Stomach (tissue), 9 donors: ENCODE measurements around the gene LYRM4. TPM values are rescaled to one million over a fixed set of nuclear protein-coding genes. Genes with fewer than 3 reads are reported as not detected.

ENCODE experiments used
- DNase-seq, 2 donors: peaks; one replicate each; pipeline versions ENCODE4 v3.0.0 to v3.0.0-alpha.2; 2013 to 2019
- H3K27ac ChIP-seq, 5 donors: fragments of 200-600 bp in 4 of 5; sonication (generic) in 4 of 5; one replicate each; pipeline ENCODE4 v1.5.1; 2013 to 2019; ENCODE audit warnings: mild to moderate bottlenecking in 1 of 5, moderate library complexity in 1 of 5
- H3K27me3 ChIP-seq, 3 donors: fragments of 200-600 bp; sonication (generic); one replicate each; pipeline ENCODE4 v1.5.1; 2017 to 2019; ENCODE audit warnings: mixed run types in 1 of 3
- H3K36me3 ChIP-seq, 4 donors: fragments of 200-600 bp; sonication (generic); 1 replicate in 3 of 4; 2 replicates in 1 of 4; pipeline ENCODE4 v1.5.1; 2016 to 2019
- H3K4me1 ChIP-seq, 4 donors: fragments of 200-600 bp; sonication (generic); one replicate each; pipeline ENCODE4 v1.5.1; 2016 to 2019
- H3K4me3 ChIP-seq, 4 donors: fragments of 200-600 bp; sonication (generic) in 3 of 4; one replicate each; pipeline ENCODE4 v1.5.1; 2016 to 2019; ENCODE audit warnings: mild to moderate bottlenecking in 1 of 4
- H3K9me3 ChIP-seq, 4 donors: fragments of 200-600 bp; sonication (generic); one replicate each; pipeline ENCODE4 v1.5.1; 2016 to 2019
- EP300 ChIP-seq: sonication (generic); formaldehyde crosslinking; IDR thresholded peaks from one replicate; pipeline ENCODE4 v1.6.1; 2017; ENCODE audit warnings: antibody characterized with exemption
- POLR2A ChIP-seq, 4 donors: fragments of 450-650 bp; IDR thresholded peaks; one replicate each; pipeline ENCODE4 v1.6.1; 2016; ENCODE audit warnings: antibody characterized with exemption in 4 of 4, control low read depth in 2 of 4, mild to moderate bottlenecking in 1 of 4, moderate library complexity in 1 of 4
- POLR2AphosphoS5 ChIP-seq, 3 donors: sonication (generic); formaldehyde crosslinking; IDR thresholded peaks; one replicate each; pipeline ENCODE4 v1.6.1; 2016; ENCODE audit warnings: antibody characterized with exemption in 3 of 3
- WGBS, 5 donors: extraction: QIAGEN DNeasy Blood & Tissue Kit in 3 of 5; methylation state at CpG; one replicate each; pipeline versions ENCODE4 v1.1.5 to v1.1.7; 2013 to 2018; 5-methylcytosine and 5-hydroxymethylcytosine counted together
- intact Hi-C: fragments of 100-400 bp; cut with DNase I; formaldehyde crosslinking; loops from one replicate; pipeline ENCODE4 v1.15.1; 2023; ENCODE audit warnings: low total_unique reads
- polyA plus RNA-seq, 3 donors: library from polyadenylated mRNA; stranded (reverse); fragments of 200-250 nt; gene quantifications; one replicate each; pipeline ENCODE4 v1.2.3, GENCODE V29; 2013
- total RNA-seq, 5 donors: library from RNA; depleted of rRNA; stranded (reverse); fragments of >200 nt; gene quantifications; one replicate each; pipeline versions ENCODE4 v1.1.0 to v1.2.3, GENCODE V29; 2014 to 2016
- TF ChIP-seq, protein P1 (sequence below), 7 experiments: fragments of 450-650 bp in 4 of 7; fragments of 200-600 bp in 3 of 7; sonication (generic) in 3 of 7; IDR thresholded peaks; one replicate each; pipeline ENCODE4 v1.5.1; 2016 to 2019; ENCODE audit warnings: antibody characterized with exemption in 7 of 7, control low read depth in 2 of 7, mild to moderate bottlenecking in 1 of 7
- donor health status: healthy with polysubstance abuse.
- donor health status: Bipolar disorder and iron deficiency.
- donor health status: healthy.

LYRM4 gene
- total and polyA plus RNA-seq, 8 donors, result 0.58 to 31.4 (median 18.5) TPM; not detected in 1

DNA sequence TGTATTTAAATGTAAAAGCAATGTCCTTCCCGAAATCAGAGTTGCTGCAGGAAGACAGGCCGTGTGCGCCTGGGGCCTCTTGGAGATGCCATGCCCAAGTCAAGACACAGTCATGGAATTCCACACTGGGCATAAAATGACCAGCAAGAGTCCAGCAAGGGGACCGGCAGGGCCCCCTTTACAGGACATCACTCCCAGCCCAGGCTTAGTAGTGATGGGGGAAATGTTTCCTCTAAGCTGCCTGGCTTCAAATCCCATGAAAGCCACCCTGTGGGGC lies 177.5 kb downstream of the LYRM4 start:
- Histone ChIP-seq H3K9me3 (no peaks in the 10 kb centered on the region), H3K4me3 (no peak overlapping the region), H3K36me3 (no peaks in the 10 kb centered on the region), H3K27ac (no peak overlapping the region), H3K4me1 (peaks cover 16 to 31% (median 29%) of the 10 kb centered on the region in 4 donors), H3K27me3 (peaks cover 0 to 48% (median 31%) of the 10 kb centered on the region in 3 donors)
- intact Hi-C loops, result no loop called here
- no peak for DNase-seq
- TF ChIP-seq, protein P1, sequence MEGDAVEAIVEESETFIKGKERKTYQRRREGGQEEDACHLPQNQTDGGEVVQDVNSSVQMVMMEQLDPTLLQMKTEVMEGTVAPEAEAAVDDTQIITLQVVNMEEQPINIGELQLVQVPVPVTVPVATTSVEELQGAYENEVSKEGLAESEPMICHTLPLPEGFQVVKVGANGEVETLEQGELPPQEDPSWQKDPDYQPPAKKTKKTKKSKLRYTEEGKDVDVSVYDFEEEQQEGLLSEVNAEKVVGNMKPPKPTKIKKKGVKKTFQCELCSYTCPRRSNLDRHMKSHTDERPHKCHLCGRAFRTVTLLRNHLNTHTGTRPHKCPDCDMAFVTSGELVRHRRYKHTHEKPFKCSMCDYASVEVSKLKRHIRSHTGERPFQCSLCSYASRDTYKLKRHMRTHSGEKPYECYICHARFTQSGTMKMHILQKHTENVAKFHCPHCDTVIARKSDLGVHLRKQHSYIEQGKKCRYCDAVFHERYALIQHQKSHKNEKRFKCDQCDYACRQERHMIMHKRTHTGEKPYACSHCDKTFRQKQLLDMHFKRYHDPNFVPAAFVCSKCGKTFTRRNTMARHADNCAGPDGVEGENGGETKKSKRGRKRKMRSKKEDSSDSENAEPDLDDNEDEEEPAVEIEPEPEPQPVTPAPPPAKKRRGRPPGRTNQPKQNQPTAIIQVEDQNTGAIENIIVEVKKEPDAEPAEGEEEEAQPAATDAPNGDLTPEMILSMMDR (IDR thresholded peaks at IDR 0.05), result no peak
- TF ChIP-seq POLR2A (IDR thresholded peaks at IDR 0.05) (no peak), EP300 (no peak), POLR2AphosphoS5 (IDR thresholded peaks at IDR 0.05) (no peak)
- 48 to 74% (median 50%) methylated on average over 4 of the region's 4 CpGs for WGBS, 5 donors

DNA sequence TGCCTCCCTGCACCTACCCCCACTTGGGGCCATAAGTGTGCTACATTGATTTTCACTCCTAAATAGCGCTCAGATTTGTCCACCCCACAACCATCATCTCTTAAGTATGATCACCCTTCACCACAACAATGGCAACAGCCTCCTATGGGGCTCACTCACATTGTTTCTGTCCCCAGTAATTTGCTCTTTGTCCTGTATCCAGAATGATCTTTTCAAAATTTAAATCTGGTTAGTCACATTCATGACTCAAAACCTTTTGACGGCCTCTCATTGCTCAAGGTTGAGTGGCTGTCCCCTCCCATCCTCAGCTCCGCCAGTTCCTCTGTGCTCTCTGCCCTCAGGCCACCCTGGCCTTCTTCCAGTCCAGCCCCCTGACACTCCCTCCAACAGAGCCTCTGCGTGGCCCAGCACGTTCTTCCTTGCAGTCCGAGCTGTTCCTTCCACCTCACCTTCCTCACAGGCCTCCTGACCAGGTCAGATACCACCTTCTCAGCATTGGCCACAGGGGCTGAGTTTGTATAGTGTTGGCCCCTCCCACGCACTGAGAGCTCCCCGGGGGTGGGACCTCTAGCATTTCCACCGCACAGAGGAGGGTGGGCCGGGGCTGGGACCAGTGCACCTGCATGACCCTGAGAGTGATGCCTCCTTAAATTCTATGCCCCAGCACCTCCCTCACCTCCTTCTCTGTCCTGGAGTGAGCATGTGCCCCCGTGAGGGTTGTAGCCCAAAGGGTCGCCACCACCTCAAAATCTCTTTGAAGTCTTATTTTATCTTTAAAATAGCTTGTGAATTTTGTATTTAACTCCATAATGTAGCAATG lies 178.1 kb downstream of the LYRM4 start:
- intact Hi-C loops, result no loop called here
- Histone ChIP-seq H3K27me3 (peaks cover 0 to 45% (median 31%) of the 10 kb centered on the region in 3 donors), H3K9me3 (no peaks in the 10 kb centered on the region), H3K4me1 (peaks cover 16 to 31% (median 29%) of the 10 kb centered on the region in 4 donors), H3K36me3 (no peaks in the 10 kb centered on the region), H3K27ac (no peak overlapping the region), H3K4me3 (no peak overlapping the region)
- 66 to 80% (median 71%) methylated on average over 12 of the region's 12 CpGs for WGBS, 5 donors
- no peak for TF ChIP-seq POLR2A (IDR thresholded peaks at IDR 0.05)
- TF ChIP-seq EP300, result no peak
- no peak for TF ChIP-seq POLR2AphosphoS5 (IDR thresholded peaks at IDR 0.05)
- TF ChIP-seq, protein P1 (IDR thresholded peaks at IDR 0.05), result no peak
- DNase-seq, result no peak

GRCh38 chr6:5081955-5082354 lies 178.8 kb downstream of the LYRM4 start:
- WGBS, 5 donors, result 59 to 93% (median 80%) methylated on average over 3 to 4 of the region's 4 CpGs
- Histone ChIP-seq H3K27me3 (peaks cover 0 to 38% (median 30%) of the 10 kb centered on the region in 3 donors), H3K27ac (no peak overlapping the region), H3K36me3 (no peaks in the 10 kb centered on the region), H3K4me3 (no peak overlapping the region), H3K9me3 (no peaks in the 10 kb centered on the region), H3K4me1 (peaks cover 16 to 31% (median 29%) of the 10 kb centered on the region in 4 donors)
- no peak for TF ChIP-seq POLR2AphosphoS5 (IDR thresholded peaks at IDR 0.05)
- TF ChIP-seq, protein P1 (IDR thresholded peaks at IDR 0.05), result no peak
- intact Hi-C loops, result no loop called here
- DNase-seq, result no peak

DNA sequence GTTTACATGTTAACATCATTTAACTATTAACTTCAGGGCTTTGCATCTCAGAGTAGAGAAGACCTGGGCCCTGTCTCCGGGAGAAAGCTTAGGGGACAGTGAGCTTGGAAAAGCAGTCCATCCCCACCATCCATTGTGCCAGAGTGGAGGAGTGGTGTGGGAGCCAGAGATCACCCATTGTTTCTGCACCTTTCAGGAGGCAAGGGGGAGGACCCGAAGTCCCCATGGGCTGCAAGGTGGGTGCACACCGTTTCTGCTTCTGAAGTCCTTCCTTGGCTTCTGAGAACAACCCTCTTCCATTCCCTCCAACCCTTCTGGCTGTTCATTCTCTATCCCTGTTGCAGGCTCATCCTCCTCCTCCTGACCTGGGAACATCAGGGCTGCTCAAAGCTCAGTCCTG lies 179.6 kb downstream of the LYRM4 start:
- Histone ChIP-seq H3K4me1 (peaks cover 12 to 26% (median 23%) of the 10 kb centered on the region in 4 donors), H3K36me3 (no peaks in the 10 kb centered on the region), H3K27ac (no peak overlapping the region), H3K27me3 (peaks cover 0 to 30% (median 22%) of the 10 kb centered on the region in 3 donors), H3K4me3 (no peak overlapping the region), H3K9me3 (no peaks in the 10 kb centered on the region)
- WGBS, 5 donors, result 69 to 97% (median 83%) methylated on average over 3 of the region's 3 CpGs
- intact Hi-C loops, result no loop called here
- DNase-seq, result no peak
- TF ChIP-seq POLR2AphosphoS5 (IDR thresholded peaks at IDR 0.05) (no peak), EP300 (no peak), POLR2A (IDR thresholded peaks at IDR 0.05) (no peak)
- TF ChIP-seq, protein P1 (IDR thresholded peaks at IDR 0.05), result no peak
